OCI-M2 (cell line): ENCODE measurements around the gene MRI1.
A peak's percentile ranks its signal among the peaks of the same experiment; 100 is the strongest.
"Not testable (repeated sequence)": the region's sequence is repeated elsewhere in the genome, so short reads cannot be mapped to it uniquely, and the experiment has no call there.

Experiments used
- DNase-seq: peaks from one replicate; lab custom pipeline; 2025; ENCODE audit not compliant: unreplicated experiment; lab: John Stamatoyannopoulos, UW

The MRI1 gene

GRCh38 chr19:13758795-13759194 lies 5.5 kb upstream of the MRI1 start:
- DNase-seq: no peak

- DNase-seq: no peak
Measured at GRCh38 chr19:13761423-13761822, 2.9 kb upstream of the MRI1 start.

GRCh38 chr19:13762635-13763235 lies 1.6 kb upstream of the MRI1 start:
- DNase-seq: no peak

DNA sequence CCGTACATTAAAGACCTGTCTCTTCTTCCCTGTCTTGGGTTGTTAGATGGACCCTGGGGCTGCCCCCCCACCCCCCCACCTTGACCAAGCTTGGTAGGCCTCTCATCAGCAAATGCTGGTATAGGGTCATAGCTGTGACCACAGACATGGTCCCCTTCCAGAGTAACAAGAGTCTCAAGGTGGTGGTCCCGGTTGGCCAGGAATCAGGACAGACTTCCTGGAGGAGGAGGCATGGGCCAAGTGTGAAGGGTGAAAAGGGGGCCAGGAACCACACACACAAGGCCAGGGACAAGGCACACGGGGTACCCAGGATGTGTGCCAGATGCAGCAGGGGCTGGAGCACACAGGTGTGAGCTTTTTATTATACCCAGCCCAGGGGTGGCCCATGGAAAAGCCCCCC lies 1.1 kb upstream of the MRI1 start:
- no peak for DNase-seq

GRCh38 chr19:13764821-13765394 lies 586 bp downstream of the MRI1 start:
- no peak for DNase-seq

- no peak for DNase-seq
Measured at GRCh38 chr19:13765395-13766094, 1.2 kb downstream of the MRI1 start.

DNA sequence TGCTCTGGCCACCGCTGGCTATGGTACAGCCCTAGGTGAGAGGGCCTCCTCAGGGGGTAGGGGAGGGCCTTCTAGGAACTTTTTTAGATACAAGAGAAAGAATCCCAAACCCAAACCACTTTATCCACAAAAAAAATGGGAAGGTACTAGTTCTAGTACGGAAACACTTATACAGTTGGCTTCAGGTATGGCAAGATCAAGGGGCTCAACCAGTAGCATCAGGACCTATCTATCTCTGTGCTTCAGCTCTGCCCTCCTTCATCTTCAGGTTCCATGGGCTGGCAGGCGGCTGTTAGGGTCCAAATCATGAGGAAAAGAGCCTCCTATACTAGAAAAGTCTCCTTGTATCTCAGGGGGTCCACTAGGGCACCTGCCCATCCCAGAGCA lies 1.8 kb downstream of the MRI1 start:
- no peak for DNase-seq

GRCh38 chr19:13768510-13768909 lies 4.2 kb downstream of the MRI1 start:
- no peak for DNase-seq

DNA sequence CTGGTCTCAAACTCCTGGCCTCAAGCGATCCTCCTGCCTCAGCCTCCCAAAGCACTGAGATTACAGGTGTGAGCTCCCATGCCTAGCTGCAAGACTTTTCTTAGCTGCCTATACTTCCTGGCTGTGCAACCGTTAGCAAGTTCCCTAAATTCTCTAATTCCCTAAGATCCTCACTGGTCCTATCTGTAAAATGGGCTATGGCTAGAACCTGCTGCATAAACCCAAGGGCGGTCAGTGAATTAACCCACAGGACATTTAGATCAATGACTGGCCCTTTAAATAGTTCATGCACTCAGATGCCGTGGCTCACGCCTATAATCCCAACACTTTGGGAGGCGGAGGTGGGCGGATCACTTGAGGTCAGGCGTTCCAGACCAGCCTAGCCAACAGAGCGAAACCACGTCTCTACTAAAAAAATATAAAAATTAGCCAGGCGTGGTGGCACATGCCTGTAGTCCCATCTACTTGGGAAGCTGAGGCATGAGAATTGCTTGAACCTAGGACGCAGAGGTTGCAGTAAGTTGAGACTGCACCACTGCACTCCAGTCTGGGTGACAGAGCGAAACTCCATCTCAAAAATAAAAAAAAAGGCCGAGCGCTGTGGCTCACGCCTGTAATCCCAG lies 5.8 kb downstream of the MRI1 start:
- DNase-seq: no peak

- DNase-seq: peak; percentile 99
Measured at GRCh38 chr19:13774217-13775191, 10.2 kb downstream of the MRI1 start, which contains the start of gene C19orf53. Gene C19orf53 (plus strand): TSS chr19:13774456. CDS start chr19:13774478, 22 bp downstream.

GRCh38 chr19:13778398-13778797 lies 14.1 kb downstream of the MRI1 start:
- DNase-seq: no peak

GRCh38 chr19:13778847-13779246 lies 14.5 kb downstream of the MRI1 start:
- DNase-seq: no peak

DNA sequence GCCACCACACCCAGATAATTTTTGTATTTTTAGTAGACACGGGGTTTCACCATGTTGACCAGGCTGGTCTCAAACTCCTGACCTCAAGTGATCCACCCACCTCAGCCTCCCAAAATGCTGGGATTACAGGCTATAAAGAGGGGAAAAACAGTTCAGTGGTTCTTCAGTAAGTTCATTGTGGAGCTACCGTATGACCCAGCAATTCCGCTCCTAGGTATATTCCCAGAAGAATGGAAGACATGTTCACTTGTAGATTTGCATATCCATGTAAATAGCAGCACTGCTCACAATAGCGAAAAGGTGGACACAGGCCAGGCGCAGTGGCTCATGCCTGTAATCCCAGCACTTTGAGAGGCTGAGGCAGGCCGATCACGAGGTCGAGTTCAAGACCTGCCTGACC lies 15.5 kb downstream of the MRI1 start:
- not testable (repeated sequence) for DNase-seq

- DNase-seq: peak; percentile 81
Measured at GRCh38 chr19:13781547-13781946, 17.2 kb downstream of the MRI1 start.

- DNase-seq: no peak
Measured at GRCh38 chr19:13782537-13782936, 18.2 kb downstream of the MRI1 start.

GRCh38 chr19:13783565-13784500 lies 19.5 kb downstream of the MRI1 start:
- DNase-seq: no peak

- DNase-seq: peak; percentile 95
Measured at GRCh38 chr19:13784731-13785452, 20.6 kb downstream of the MRI1 start.

DNA sequence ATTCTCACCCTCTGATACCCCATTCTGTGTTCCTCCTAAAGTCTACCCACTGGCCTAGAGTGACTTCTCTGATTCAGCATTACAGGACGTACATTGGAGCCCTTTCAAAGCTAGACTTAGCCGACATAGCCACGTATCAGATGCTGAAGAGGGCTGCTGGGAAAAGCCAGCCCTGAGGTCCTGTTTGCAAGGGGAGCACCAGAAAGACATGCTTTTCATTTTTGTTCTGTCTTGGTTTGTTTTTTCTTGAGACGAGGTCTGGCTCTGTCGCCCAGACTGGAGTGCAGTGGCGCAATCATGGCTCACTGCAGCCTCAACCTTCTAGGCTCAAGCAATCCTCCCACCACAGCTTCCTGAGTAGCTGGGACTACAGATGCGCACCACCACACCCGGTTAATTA lies 24.7 kb downstream of the MRI1 start:
- DNase-seq: no peak

DNA sequence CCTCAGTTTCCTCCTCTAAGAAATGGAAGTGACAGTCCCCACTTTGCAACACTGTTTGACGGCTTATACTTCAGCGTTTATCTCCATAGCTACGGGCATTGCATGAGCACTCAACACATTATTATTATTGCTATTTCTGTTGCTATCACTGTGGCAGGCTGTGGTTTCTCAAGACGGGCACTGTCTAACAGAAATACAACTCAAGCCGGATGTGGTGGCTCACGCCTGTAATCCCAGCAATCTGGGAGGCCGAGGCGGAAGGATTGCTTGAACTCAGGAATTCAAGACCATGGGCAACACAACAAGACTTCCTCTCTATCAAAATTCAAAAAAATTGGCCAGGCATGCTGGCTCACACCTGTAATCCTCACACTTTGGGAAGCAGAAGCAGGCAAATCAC lies 26.0 kb downstream of the MRI1 start:
- DNase-seq: no peak
